HS-27A (cell line): ENCODE data around the gene CHIT1.
"Not testable (repeated sequence)": the region's sequence is repeated elsewhere in the genome, so short reads cannot be mapped to it uniquely, and the experiment has no call there.

Experiments
- DNase-seq: peaks from one replicate; pipeline ENCODE4 v3.0.0-alpha.2; 2012; ENCODE audit warnings: low read depth, missing footprints

CHIT1 gene

GRCh38 chr1:203265541-203265940, 36.1 kb upstream of the CHIT1 start:
- no peak for DNase-seq

GRCh38 chr1:203264052-203264501, 34.6 kb upstream of the CHIT1 start:
- DNase-seq, result no peak

- DNase-seq, result no peak
These were observed 34.0 kb upstream of the CHIT1 start for GRCh38 chr1:203263496-203263895.

GRCh38 chr1:203256636-203257035, 27.2 kb upstream of the CHIT1 start:
- not testable (repeated sequence) for DNase-seq

- not testable (repeated sequence) for DNase-seq
These were observed 25.3 kb upstream of the CHIT1 start for GRCh38 chr1:203254782-203255181.

GRCh38 chr1:203252678-203253077, 23.2 kb upstream of the CHIT1 start:
- no peak for DNase-seq

- no peak for DNase-seq
These were observed 22.0 kb upstream of the CHIT1 start for GRCh38 chr1:203251466-203251865.

- no peak for DNase-seq
These were observed 21.4 kb upstream of the CHIT1 start for GRCh38 chr1:203250911-203251310.

- no peak for DNase-seq
These were observed 15.3 kb upstream of the CHIT1 start for GRCh38 chr1:203244776-203245175.

GRCh38 chr1:203241708-203242107, 12.2 kb upstream of the CHIT1 start:
- not testable (repeated sequence) for DNase-seq

GRCh38 chr1:203239526-203240305, 10.2 kb upstream of the CHIT1 start:
- DNase-seq, result no peak

GRCh38 chr1:203239081-203239480, 9.6 kb upstream of the CHIT1 start:
- DNase-seq, result no peak

- no peak for DNase-seq
These were observed 9.1 kb upstream of the CHIT1 start for GRCh38 chr1:203238535-203238934.

GRCh38 chr1:203234901-203235300, 5.4 kb upstream of the CHIT1 start:
- not testable (repeated sequence) for DNase-seq

GRCh38 chr1:203228670-203229069, 803 bp downstream of the CHIT1 start:
- no peak for DNase-seq

- no peak for DNase-seq
These were observed 1.9 kb downstream of the CHIT1 start for GRCh38 chr1:203227371-203228083.

- DNase-seq, result no peak
These were observed 4.4 kb downstream of the CHIT1 start for GRCh38 chr1:203225071-203225470.

- DNase-seq, result no peak
These were observed 6.3 kb downstream of the CHIT1 start for GRCh38 chr1:203223012-203223775.

- no peak for DNase-seq
These were observed 9.5 kb downstream of the CHIT1 start for GRCh38 chr1:203219934-203220333.

- no peak for DNase-seq
These were observed 10.3 kb downstream of the CHIT1 start for GRCh38 chr1:203219171-203219570.

GRCh38 chr1:203217668-203218067, 11.8 kb downstream of the CHIT1 start:
- no peak for DNase-seq

- no peak for DNase-seq
These were observed 12.3 kb downstream of the CHIT1 start for GRCh38 chr1:203217139-203217655.
